Tracheal epithelial cell (primary cell): ENCODE results near the gene KLF7. TPM values are rescaled to one million over a fixed set of nuclear protein-coding genes. Genes with fewer than 3 reads are reported as not detected.

Source experiments
- total RNA-seq: library from RNA; depleted of rRNA; stranded (reverse); fragments of >200 nt; gene quantifications from 2 replicates; pipeline ENCODE4 v1.2.1, GENCODE V29; 2014

KLF7 gene
- 28.4 and 34.1 TPM in 2 replicates for total RNA-seq

GRCh38 chr2:207165121-207166038, at the start of gene KLF7:
Gene KLF7 (minus strand): TSS chr2:207165948. CDS start chr2:207165568, 380 bp downstream.

Other genes starting within 250 kb of the KLF7 start
- not detected in 2 replicates for gene CPO, start 226.4 kb downstream of the KLF7 start, total RNA-seq